ENCODE results near the gene CLEC14A.
A peak's percentile ranks its signal among the peaks of the same experiment; 100 is the strongest.

Gene CLEC14A

GRCh38 chr14:38221077-38221476 lies 34.8 kb downstream of the CLEC14A start:
- H3K4me1 ChIP-seq (ENCODE audit: control insufficient read depth, insufficient read depth, low read length, poor library complexity, severe bottlenecking): no peaks in the 10 kb centered on the region
- H3K36me3 ChIP-seq (ENCODE audit: control insufficient read depth, insufficient read depth, low read length): no peaks in the 10 kb centered on the region
- H3K27me3 ChIP-seq (replicated peaks; ENCODE audit: control insufficient read depth, insufficient read depth, low read length, poor library complexity, severe bottlenecking): no peaks in the 10 kb centered on the region
- H3K9me3 ChIP-seq (ENCODE audit: control insufficient read depth, low read length): no peaks in the 10 kb centered on the region
- no peak overlapping the region for H3K4me3 ChIP-seq (ENCODE audit: insufficient read depth, low read depth, low read length, poor library complexity, severe bottlenecking)
- H3K27ac ChIP-seq (ENCODE audit: insufficient read depth, low read length, poor library complexity, severe bottlenecking): no peak overlapping the region
- no peak for DNase-seq

DNA sequence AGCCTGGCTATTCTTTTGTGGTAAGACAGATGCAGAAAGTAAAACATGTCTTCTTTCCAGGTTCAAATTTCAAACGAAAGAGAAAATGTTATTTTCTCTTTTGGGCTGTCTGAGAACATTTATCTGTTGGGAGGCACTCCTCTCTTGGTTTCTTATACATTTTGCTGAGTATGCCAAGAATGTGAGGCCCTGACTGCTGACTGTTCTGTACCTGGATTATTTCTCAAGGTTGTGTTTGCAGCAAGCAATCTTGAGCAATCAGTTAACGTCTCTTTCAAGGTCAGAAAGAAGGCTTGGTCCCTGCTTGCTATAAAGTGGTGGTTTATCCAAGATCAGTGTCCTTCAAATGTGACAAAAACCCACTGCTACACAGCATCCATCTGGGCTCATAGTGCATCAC lies 38.3 kb downstream of the CLEC14A start:
- H3K4me3 ChIP-seq (ENCODE audit: insufficient read depth, low read depth, low read length, poor library complexity, severe bottlenecking): no peak overlapping the region
- H3K27ac ChIP-seq (ENCODE audit: insufficient read depth, low read length, poor library complexity, severe bottlenecking): no peak overlapping the region
- no peaks in the 10 kb centered on the region for H3K4me1 ChIP-seq (ENCODE audit: control insufficient read depth, insufficient read depth, low read length, poor library complexity, severe bottlenecking)
- no peaks in the 10 kb centered on the region for H3K9me3 ChIP-seq (ENCODE audit: control insufficient read depth, low read length)
- no peak for DNase-seq
- H3K36me3 ChIP-seq (ENCODE audit: control insufficient read depth, insufficient read depth, low read length): no peaks in the 10 kb centered on the region
- H3K27me3 ChIP-seq (replicated peaks; ENCODE audit: control insufficient read depth, insufficient read depth, low read length, poor library complexity, severe bottlenecking): no peaks in the 10 kb centered on the region

- no peak for DNase-seq
- H3K4me1 ChIP-seq (ENCODE audit: control insufficient read depth, insufficient read depth, low read length, poor library complexity, severe bottlenecking): peaks cover 6% of the 10 kb centered on the region
- H3K4me3 ChIP-seq (ENCODE audit: insufficient read depth, low read depth, low read length, poor library complexity, severe bottlenecking): no peak overlapping the region
- no peaks in the 10 kb centered on the region for H3K36me3 ChIP-seq (ENCODE audit: control insufficient read depth, insufficient read depth, low read length)
- peaks cover 25% of the 10 kb centered on the region for H3K27me3 ChIP-seq (replicated peaks; ENCODE audit: control insufficient read depth, insufficient read depth, low read length, poor library complexity, severe bottlenecking)
- H3K9me3 ChIP-seq (ENCODE audit: control insufficient read depth, low read length): no peaks in the 10 kb centered on the region
- no peak overlapping the region for H3K27ac ChIP-seq (ENCODE audit: insufficient read depth, low read length, poor library complexity, severe bottlenecking)
Measured at GRCh38 chr14:38213001-38213400, 42.9 kb downstream of the CLEC14A start.

GRCh38 chr14:38212111-38212510 lies 43.8 kb downstream of the CLEC14A start:
- Histone ChIP-seq H3K27ac (ENCODE audit: insufficient read depth, low read length, poor library complexity, severe bottlenecking) (no peak overlapping the region), H3K36me3 (ENCODE audit: control insufficient read depth, insufficient read depth, low read length) (no peaks in the 10 kb centered on the region), H3K27me3 (replicated peaks; ENCODE audit: control insufficient read depth, insufficient read depth, low read length, poor library complexity, severe bottlenecking) (peaks cover 33% of the 10 kb centered on the region), H3K4me1 (ENCODE audit: control insufficient read depth, insufficient read depth, low read length, poor library complexity, severe bottlenecking) (peaks cover 6% of the 10 kb centered on the region), H3K4me3 (ENCODE audit: insufficient read depth, low read depth, low read length, poor library complexity, severe bottlenecking) (no peak overlapping the region), H3K9me3 (ENCODE audit: control insufficient read depth, low read length) (no peaks in the 10 kb centered on the region)
- DNase-seq: no peak

DNA sequence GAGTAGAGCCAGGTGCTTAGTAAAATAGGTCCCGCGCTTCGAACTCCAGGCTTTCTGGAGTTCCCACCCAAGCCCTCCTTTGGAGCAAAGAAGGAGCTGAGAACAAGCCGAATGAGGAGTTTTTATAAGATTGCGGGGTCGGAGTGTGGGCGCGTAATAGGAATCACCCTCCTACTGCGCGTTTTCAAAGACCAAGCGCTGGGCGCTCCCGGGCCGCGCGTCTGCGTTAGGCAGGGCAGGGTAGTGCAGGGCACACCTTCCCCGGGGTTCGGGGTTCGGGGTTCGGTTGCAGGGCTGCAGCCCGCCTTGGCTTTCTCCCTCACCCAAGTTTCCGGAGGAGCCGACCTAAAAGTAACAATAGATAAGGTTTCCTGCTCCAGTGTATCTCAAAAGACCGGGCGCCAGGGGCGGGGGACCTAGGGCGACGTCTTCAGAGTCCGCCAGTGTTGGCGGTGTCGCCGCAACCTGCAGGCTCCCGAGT lies 44.6 kb downstream of the CLEC14A start:
- Histone ChIP-seq H3K4me3 (ENCODE audit: insufficient read depth, low read depth, low read length, poor library complexity, severe bottlenecking) (peak overlapping the region; percentile 12), H3K4me1 (ENCODE audit: control insufficient read depth, insufficient read depth, low read length, poor library complexity, severe bottlenecking) (peaks cover 6% of the 10 kb centered on the region), H3K27me3 (replicated peaks; ENCODE audit: control insufficient read depth, insufficient read depth, low read length, poor library complexity, severe bottlenecking) (peaks cover 33% of the 10 kb centered on the region), H3K36me3 (ENCODE audit: control insufficient read depth, insufficient read depth, low read length) (no peaks in the 10 kb centered on the region), H3K27ac (ENCODE audit: insufficient read depth, low read length, poor library complexity, severe bottlenecking) (no peak overlapping the region), H3K9me3 (ENCODE audit: control insufficient read depth, low read length) (no peaks in the 10 kb centered on the region)
- DNase-seq: no peak

DNA sequence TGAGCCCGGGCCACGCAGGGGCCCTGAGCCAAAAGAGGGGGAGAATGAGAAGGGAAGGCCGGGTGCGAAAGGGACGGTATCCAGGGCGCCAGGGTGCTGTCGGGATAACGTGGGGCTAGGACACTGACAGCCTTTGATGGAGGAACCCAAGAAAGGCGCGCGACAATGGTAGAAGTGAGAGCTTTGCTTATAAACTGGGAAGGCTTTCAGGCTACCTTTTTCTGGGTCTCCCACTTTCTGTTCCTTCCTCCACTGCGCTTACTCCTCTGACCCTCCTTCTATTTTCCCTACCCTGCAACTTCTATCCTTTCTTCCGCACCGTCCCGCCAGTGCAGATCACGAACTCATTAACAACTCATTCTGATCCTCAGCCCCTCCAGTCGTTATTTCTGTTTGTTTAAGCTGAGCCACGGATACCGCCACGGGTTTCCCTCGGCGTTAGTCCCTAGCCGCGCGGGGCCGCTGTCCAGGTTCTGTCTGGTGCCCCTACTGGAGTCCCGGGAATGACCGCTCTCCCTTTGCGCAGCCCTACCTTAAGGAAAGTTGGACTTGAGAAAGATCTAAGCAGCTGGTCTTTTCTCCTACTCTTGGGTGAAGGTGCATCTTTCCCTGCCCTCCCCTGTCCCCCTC lies 45.2 kb downstream of the CLEC14A start:
- Histone ChIP-seq H3K36me3 (ENCODE audit: control insufficient read depth, insufficient read depth, low read length) (no peaks in the 10 kb centered on the region), H3K4me1 (ENCODE audit: control insufficient read depth, insufficient read depth, low read length, poor library complexity, severe bottlenecking) (peaks cover 6% of the 10 kb centered on the region), H3K4me3 (ENCODE audit: insufficient read depth, low read depth, low read length, poor library complexity, severe bottlenecking) (peak overlapping the region; percentile 12), H3K9me3 (ENCODE audit: control insufficient read depth, low read length) (no peaks in the 10 kb centered on the region), H3K27ac (ENCODE audit: insufficient read depth, low read length, poor library complexity, severe bottlenecking) (no peak overlapping the region), H3K27me3 (replicated peaks; ENCODE audit: control insufficient read depth, insufficient read depth, low read length, poor library complexity, severe bottlenecking) (peaks cover 33% of the 10 kb centered on the region)
- DNase-seq: no peak

- Histone ChIP-seq H3K27me3 (replicated peaks; ENCODE audit: control insufficient read depth, insufficient read depth, low read length, poor library complexity, severe bottlenecking) (peaks cover 33% of the 10 kb centered on the region), H3K4me1 (ENCODE audit: control insufficient read depth, insufficient read depth, low read length, poor library complexity, severe bottlenecking) (peaks cover 6% of the 10 kb centered on the region), H3K9me3 (ENCODE audit: control insufficient read depth, low read length) (no peaks in the 10 kb centered on the region), H3K36me3 (ENCODE audit: control insufficient read depth, insufficient read depth, low read length) (no peaks in the 10 kb centered on the region), H3K27ac (ENCODE audit: insufficient read depth, low read length, poor library complexity, severe bottlenecking) (no peak overlapping the region), H3K4me3 (ENCODE audit: insufficient read depth, low read depth, low read length, poor library complexity, severe bottlenecking) (no peak overlapping the region)
- DNase-seq: no peak
Measured at GRCh38 chr14:38209572-38210557, 46.0 kb downstream of the CLEC14A start.

- Histone ChIP-seq H3K4me3 (ENCODE audit: insufficient read depth, low read depth, low read length, poor library complexity, severe bottlenecking) (peak overlapping the region; percentile 29), H3K4me1 (ENCODE audit: control insufficient read depth, insufficient read depth, low read length, poor library complexity, severe bottlenecking) (peaks cover 6% of the 10 kb centered on the region), H3K36me3 (ENCODE audit: control insufficient read depth, insufficient read depth, low read length) (no peaks in the 10 kb centered on the region), H3K27ac (ENCODE audit: insufficient read depth, low read length, poor library complexity, severe bottlenecking) (no peak overlapping the region), H3K27me3 (replicated peaks; ENCODE audit: control insufficient read depth, insufficient read depth, low read length, poor library complexity, severe bottlenecking) (peaks cover 33% of the 10 kb centered on the region), H3K9me3 (ENCODE audit: control insufficient read depth, low read length) (no peaks in the 10 kb centered on the region)
- no peak for DNase-seq
Measured at GRCh38 chr14:38208618-38209562, 47.0 kb downstream of the CLEC14A start.

- Histone ChIP-seq H3K27me3 (replicated peaks; ENCODE audit: control insufficient read depth, insufficient read depth, low read length, poor library complexity, severe bottlenecking) (peaks cover 33% of the 10 kb centered on the region), H3K27ac (ENCODE audit: insufficient read depth, low read length, poor library complexity, severe bottlenecking) (no peak within 1 kb of the TSS), H3K36me3 (ENCODE audit: control insufficient read depth, insufficient read depth, low read length) (no peaks in the 10 kb centered on the region), H3K4me3 (ENCODE audit: insufficient read depth, low read depth, low read length, poor library complexity, severe bottlenecking) (peak within 1 kb of the TSS; percentile 29), H3K9me3 (ENCODE audit: control insufficient read depth, low read length) (no peaks in the 10 kb centered on the region), H3K4me1 (ENCODE audit: control insufficient read depth, insufficient read depth, low read length, poor library complexity, severe bottlenecking) (peaks cover 6% of the 10 kb centered on the region)
- DNase-seq: no peak
Measured at GRCh38 chr14:38207736-38208617, 47.9 kb downstream of the CLEC14A start, which contains the start of gene SSTR1. Gene SSTR1 (plus strand): TSS chr14:38207904. CDS start chr14:38209390, 1,486 bp downstream.
